ENCODE results near the gene ATP6V1C2.

DNA sequence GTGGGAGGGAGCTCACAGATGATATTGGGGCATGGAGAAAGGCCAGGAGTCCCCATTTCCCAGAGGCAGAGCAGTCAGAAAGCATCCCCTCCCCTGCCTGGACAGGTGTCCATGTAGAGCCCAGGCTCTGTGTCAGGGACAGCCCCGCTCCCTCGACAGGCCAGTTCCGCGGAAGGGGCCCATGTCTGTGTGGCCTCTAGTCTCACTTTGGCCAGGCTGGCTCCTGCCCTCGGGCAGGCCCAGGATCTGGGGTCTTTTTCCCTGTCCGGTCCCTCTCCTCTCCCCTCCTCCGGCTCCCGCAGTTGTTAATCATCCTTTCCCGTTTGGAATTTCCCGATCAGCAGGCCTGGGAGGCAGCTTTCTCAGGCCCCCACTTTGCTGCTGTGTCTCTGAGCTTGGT, 111.6 kb downstream of the ATP6V1C2 start:
- TF ChIP-seq, protein P1, sequence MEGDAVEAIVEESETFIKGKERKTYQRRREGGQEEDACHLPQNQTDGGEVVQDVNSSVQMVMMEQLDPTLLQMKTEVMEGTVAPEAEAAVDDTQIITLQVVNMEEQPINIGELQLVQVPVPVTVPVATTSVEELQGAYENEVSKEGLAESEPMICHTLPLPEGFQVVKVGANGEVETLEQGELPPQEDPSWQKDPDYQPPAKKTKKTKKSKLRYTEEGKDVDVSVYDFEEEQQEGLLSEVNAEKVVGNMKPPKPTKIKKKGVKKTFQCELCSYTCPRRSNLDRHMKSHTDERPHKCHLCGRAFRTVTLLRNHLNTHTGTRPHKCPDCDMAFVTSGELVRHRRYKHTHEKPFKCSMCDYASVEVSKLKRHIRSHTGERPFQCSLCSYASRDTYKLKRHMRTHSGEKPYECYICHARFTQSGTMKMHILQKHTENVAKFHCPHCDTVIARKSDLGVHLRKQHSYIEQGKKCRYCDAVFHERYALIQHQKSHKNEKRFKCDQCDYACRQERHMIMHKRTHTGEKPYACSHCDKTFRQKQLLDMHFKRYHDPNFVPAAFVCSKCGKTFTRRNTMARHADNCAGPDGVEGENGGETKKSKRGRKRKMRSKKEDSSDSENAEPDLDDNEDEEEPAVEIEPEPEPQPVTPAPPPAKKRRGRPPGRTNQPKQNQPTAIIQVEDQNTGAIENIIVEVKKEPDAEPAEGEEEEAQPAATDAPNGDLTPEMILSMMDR (IDR thresholded peaks at IDR 0.05), result no peak
- TF ChIP-seq POLR2A (IDR thresholded peaks at IDR 0.05), result no peak

Measured in lower leg skin (tissue), 3 donors.